ENCODE results near the gene COMT. TPM values are rescaled to one million over a fixed set of nuclear protein-coding genes. Genes with fewer than 3 reads are reported as not detected.
A peak's percentile ranks its signal among the peaks of the same experiment; 100 is the strongest.

Gene COMT
- total and polyA plus RNA-seq, 9 of the 15 experiments (the other 6 are each of a cell fraction or from before 2014, with no cell fraction given), result 12.5 to 351 (median 155) TPM

GRCh38 chr22:19988965-19989724 is 47.6 kb downstream of the COMT start (continued):
- TF ChIP-seq CSDE1 (IDR thresholded peaks at IDR 0.05) (no peak), RFX5 (IDR thresholded peaks at IDR 0.05; ENCODE audit: low read depth, low read length) (no peak), RREB1 (CRISPR knock-in tag; IDR thresholded peaks at IDR 0.05) (peak; percentile 80; the same call in 1 of the 2 replicates), NKRF (IDR thresholded peaks at IDR 0.05; ENCODE audit: borderline replicate concordance) (no peak), PTRF (tag; IDR thresholded peaks at IDR 0.05) (no peak; the same call in 1 of the 2 replicates), TFAP4 (CRISPR knock-in tag; IDR thresholded peaks at IDR 0.05; ENCODE audit: borderline replicate concordance) (no peak), NFXL1 (CRISPR knock-in tag; IDR thresholded peaks at IDR 0.05) (0 out of 2 replicates have a peak, but pooled peaks have one; percentile 62), SPI1 (IDR thresholded peaks at IDR 0.05; ENCODE audit: borderline replicate concordance, low read depth, low read length) (peak; percentile 39; the same call in 1 of the 2 replicates), HNRNPK (IDR thresholded peaks at IDR 0.05; ENCODE audit: low read depth, low read length, poor library complexity, severe bottlenecking) (no peak), FOXK1 (CRISPR knock-in tag; IDR thresholded peaks at IDR 0.05; ENCODE audit: borderline replicate concordance) (no peak), PATZ1 (CRISPR knock-in tag; IDR thresholded peaks at IDR 0.05; ENCODE audit: borderline replicate concordance) (no peak), ARID2 (IDR thresholded peaks at IDR 0.05) (no peak), FOXA3 (CRISPR knock-in tag; conservative IDR thresholded peaks at IDR 0.05 in 1 of 2, IDR thresholded peaks at IDR 0.05 in 1 of 2) (no peak), NFIC (IDR thresholded peaks at IDR 0.05) (no peak), HDAC2 (IDR thresholded peaks at IDR 0.05) (no peak), ZBTB7A (IDR thresholded peaks at IDR 0.05; ENCODE audit: borderline replicate concordance, control insufficient read depth, low read depth, low read length) (peak; percentile 50; the same call in 1 of the 2 replicates)
